Peyer's patch (tissue), 4 donors: ENCODE measurements around the gene SLC9A4. TPM values are rescaled to one million over a fixed set of nuclear protein-coding genes. Genes with fewer than 3 reads are reported as not detected.

Experiments used
- DNase-seq, 3 donors: peaks; one replicate each; pipeline ENCODE4 v3.0.0-alpha.2; 2017 to 2019
- H3K27ac ChIP-seq, 4 donors: fragments of 200-600 bp; sonication (generic); one replicate each; pipeline ENCODE4 v1.5.1; 2016 to 2019
- H3K27me3 ChIP-seq, 2 donors: fragments of 200-600 bp; sonication (generic); one replicate each; pipeline ENCODE4 v1.5.1; 2019
- H3K36me3 ChIP-seq, 3 donors: fragments of 200-600 bp; sonication (generic); one replicate each; pipeline ENCODE4 v1.5.1; 2016 to 2019
- H3K4me1 ChIP-seq, 4 donors: fragments of 200-600 bp; sonication (generic); one replicate each; pipeline ENCODE4 v1.5.1; 2016 to 2019
- H3K4me3 ChIP-seq, 4 donors: fragments of 200-600 bp; sonication (generic); 1 replicate in 3 of 4; 2 replicates in 1 of 4; pipeline ENCODE4 v1.5.1; 2016 to 2019; ENCODE audit warnings: mild to moderate bottlenecking in 1 of 4
- H3K9me3 ChIP-seq, 4 donors: fragments of 200-600 bp; sonication (generic); one replicate each; pipeline ENCODE4 v1.5.1; 2016 to 2019; ENCODE audit warnings: mild to moderate bottlenecking in 1 of 4
- POLR2A ChIP-seq, 2 donors: fragments of 450-650 bp; IDR thresholded peaks; one replicate each; pipeline ENCODE4 v1.5.1; 2017; ENCODE audit warnings: antibody characterized with exemption in 2 of 2, mild to moderate bottlenecking in 2 of 2, moderate library complexity in 2 of 2
- total RNA-seq, 4 donors: library from RNA; depleted of rRNA; stranded (reverse); fragments of >200 nt; gene quantifications; one replicate each; pipeline ENCODE4 v1.1.0, GENCODE V29; 2016
- TF ChIP-seq, protein P1 (sequence below), 6 experiments: fragments of 450-650 bp in 4 of 6; fragments of 200-600 bp in 2 of 6; sonication (generic) in 1 of 6; IDR thresholded peaks; one replicate each; pipeline ENCODE4 v1.5.1; 2017 to 2019; ENCODE audit warnings: antibody characterized with exemption in 6 of 6, mild to moderate bottlenecking in 3 of 6, moderate library complexity in 1 of 6

SLC9A4 gene
- total RNA-seq, 4 donors from 2014 or later: not detected

- Histone ChIP-seq H3K36me3 (no peaks in the 10 kb centered on the region), H3K27me3 (no peaks in the 10 kb centered on the region), H3K27ac (no peak overlapping the region), H3K4me1 (no peaks in the 10 kb centered on the region), H3K9me3 (no peaks in the 10 kb centered on the region), H3K4me3 (no peak overlapping the region)
- no peak for DNase-seq
- TF ChIP-seq POLR2A (IDR thresholded peaks at IDR 0.05): no peak
- TF ChIP-seq, protein P1, sequence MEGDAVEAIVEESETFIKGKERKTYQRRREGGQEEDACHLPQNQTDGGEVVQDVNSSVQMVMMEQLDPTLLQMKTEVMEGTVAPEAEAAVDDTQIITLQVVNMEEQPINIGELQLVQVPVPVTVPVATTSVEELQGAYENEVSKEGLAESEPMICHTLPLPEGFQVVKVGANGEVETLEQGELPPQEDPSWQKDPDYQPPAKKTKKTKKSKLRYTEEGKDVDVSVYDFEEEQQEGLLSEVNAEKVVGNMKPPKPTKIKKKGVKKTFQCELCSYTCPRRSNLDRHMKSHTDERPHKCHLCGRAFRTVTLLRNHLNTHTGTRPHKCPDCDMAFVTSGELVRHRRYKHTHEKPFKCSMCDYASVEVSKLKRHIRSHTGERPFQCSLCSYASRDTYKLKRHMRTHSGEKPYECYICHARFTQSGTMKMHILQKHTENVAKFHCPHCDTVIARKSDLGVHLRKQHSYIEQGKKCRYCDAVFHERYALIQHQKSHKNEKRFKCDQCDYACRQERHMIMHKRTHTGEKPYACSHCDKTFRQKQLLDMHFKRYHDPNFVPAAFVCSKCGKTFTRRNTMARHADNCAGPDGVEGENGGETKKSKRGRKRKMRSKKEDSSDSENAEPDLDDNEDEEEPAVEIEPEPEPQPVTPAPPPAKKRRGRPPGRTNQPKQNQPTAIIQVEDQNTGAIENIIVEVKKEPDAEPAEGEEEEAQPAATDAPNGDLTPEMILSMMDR (IDR thresholded peaks at IDR 0.05): no peak
These were observed 1.8 kb downstream of the SLC9A4 start for GRCh38 chr2:102474785-102475184.

- no peak overlapping the region for H3K4me3 ChIP-seq
- no peak for DNase-seq
- TF ChIP-seq, protein P1 (IDR thresholded peaks at IDR 0.05): no peak
- TF ChIP-seq POLR2A (IDR thresholded peaks at IDR 0.05): no peak
- no peaks in the 10 kb centered on the region for H3K36me3 ChIP-seq
- H3K9me3 ChIP-seq: no peaks in the 10 kb centered on the region
- H3K27me3 ChIP-seq: no peaks in the 10 kb centered on the region
- no peaks in the 10 kb centered on the region for H3K4me1 ChIP-seq
- H3K27ac ChIP-seq: no peak overlapping the region
These were observed 5.9 kb downstream of the SLC9A4 start for GRCh38 chr2:102478686-102479470.

- no peak for TF ChIP-seq POLR2A (IDR thresholded peaks at IDR 0.05)
- TF ChIP-seq, protein P1 (IDR thresholded peaks at IDR 0.05): no peak
- Histone ChIP-seq H3K36me3 (no peaks in the 10 kb centered on the region), H3K27ac (no peak overlapping the region), H3K4me3 (no peak overlapping the region), H3K27me3 (no peaks in the 10 kb centered on the region), H3K9me3 (no peaks in the 10 kb centered on the region), H3K4me1 (no peaks in the 10 kb centered on the region)
- no peak for DNase-seq
These were observed 7.5 kb downstream of the SLC9A4 start for GRCh38 chr2:102480285-102481195.

- Histone ChIP-seq H3K4me1 (no peaks in the 10 kb centered on the region), H3K9me3 (no peaks in the 10 kb centered on the region), H3K4me3 (no peak overlapping the region), H3K27ac (no peak overlapping the region), H3K27me3 (no peaks in the 10 kb centered on the region), H3K36me3 (no peaks in the 10 kb centered on the region)
- no peak for DNase-seq
- TF ChIP-seq, protein P1 (IDR thresholded peaks at IDR 0.05): no peak
- TF ChIP-seq POLR2A (IDR thresholded peaks at IDR 0.05): no peak
These were observed 8.9 kb downstream of the SLC9A4 start for GRCh38 chr2:102481931-102482330.

- no peaks in the 10 kb centered on the region for H3K27me3 ChIP-seq
- TF ChIP-seq, protein P1 (IDR thresholded peaks at IDR 0.05): no peak
- TF ChIP-seq POLR2A (IDR thresholded peaks at IDR 0.05): no peak
- H3K4me1 ChIP-seq: no peaks in the 10 kb centered on the region
- H3K4me3 ChIP-seq: no peak overlapping the region
- DNase-seq: no peak
- H3K27ac ChIP-seq: no peak overlapping the region
- H3K9me3 ChIP-seq: no peaks in the 10 kb centered on the region
- H3K36me3 ChIP-seq: no peaks in the 10 kb centered on the region
These were observed 10.1 kb downstream of the SLC9A4 start for GRCh38 chr2:102483086-102483485.
